Loucy (cell line): ENCODE results near the gene PPFIA4.

Experiments
- H2AFZ ChIP-seq: fragments of 200-600 bp; sonication (generic); 2 replicates; pipeline ENCODE4 v1.6.0; 2016; ENCODE audit warnings: antibody characterized with exemption, mild to moderate bottlenecking, low read length, moderate library complexity
- H3F3A ChIP-seq: fragments of 200-600 bp; 2 replicates; pipeline ENCODE4 v1.6.0; 2016; ENCODE audit warnings: antibody characterized with exemption, low read depth, mild to moderate bottlenecking
- H3K27me3 ChIP-seq: fragments of 200-600 bp; sonication (generic); 2 replicates; pipeline ENCODE4 v1.6.1; 2014; ENCODE audit warnings: low read length, mild to moderate bottlenecking; ENCODE audit not compliant: insufficient read depth, poor library complexity, severe bottlenecking
- H3K36me3 ChIP-seq: fragments of 200-600 bp; sonication (generic); 2 replicates; pipeline ENCODE4 v1.6.1; 2016; ENCODE audit warnings: low read length; ENCODE audit not compliant: insufficient read depth
- H3K4me1 ChIP-seq: fragments of 200-600 bp; sonication (generic); 2 replicates; pipeline ENCODE4 v1.5.1; 2014; ENCODE audit warnings: low read length, mild to moderate bottlenecking; ENCODE audit not compliant: insufficient read depth, poor library complexity, severe bottlenecking
- H3K4me2 ChIP-seq: fragments of 200-600 bp; sonication (generic); 2 replicates; pipeline ENCODE4 v1.6.0; 2014; ENCODE audit warnings: antibody characterized with exemption, low read length, low read depth, mild to moderate bottlenecking; ENCODE audit not compliant: poor library complexity, severe bottlenecking
- H3K4me3 ChIP-seq: fragments of 200-600 bp; sonication (generic); 2 replicates; pipeline ENCODE4 v1.5.1; 2014; ENCODE audit warnings: low read length, mild to moderate bottlenecking, mixed read lengths; ENCODE audit not compliant: poor library complexity, severe bottlenecking
- H3K79me2 ChIP-seq: fragments of 200-600 bp; sonication (generic); 2 replicates; pipeline ENCODE4 v1.6.1; 2014; ENCODE audit warnings: low read length; ENCODE audit not compliant: insufficient read depth
- H3K9ac ChIP-seq: fragments of 200-600 bp; sonication (generic); 2 replicates; pipeline ENCODE4 v1.6.0; 2014; ENCODE audit warnings: mild to moderate bottlenecking, low read depth, low read length, moderate library complexity; ENCODE audit not compliant: poor library complexity, severe bottlenecking
- H3K9me2 ChIP-seq: fragments of 200-600 bp; sonication (generic); replicated peaks from 2 replicates; pipeline ENCODE4 v1.6.1; 2016; ENCODE audit warnings: low read depth, low read length, mixed read lengths
- H3K9me3 ChIP-seq: fragments of 200-600 bp; sonication (generic); 2 replicates; pipeline ENCODE4 v1.6.1; 2014; ENCODE audit warnings: mild to moderate bottlenecking, antibody characterized with exemption, low read length, low read depth; ENCODE audit not compliant: insufficient read depth
- H4K20me1 ChIP-seq: fragments of 200-600 bp; sonication (generic); 2 replicates; pipeline ENCODE4 v1.6.0; 2014; ENCODE audit warnings: antibody characterized with exemption, low read length, mild to moderate bottlenecking; ENCODE audit not compliant: insufficient read depth, poor library complexity, severe bottlenecking
- EZH2phosphoT487 ChIP-seq: fragments of 200-600 bp; IDR thresholded peaks from 2 replicates; pipeline ENCODE4 v1.6.1; 2018; ENCODE audit warnings: antibody characterized with exemption, mild to moderate bottlenecking, moderate library complexity, borderline replicate concordance
- TF ChIP-seq, protein P1 (sequence below): fragments of 200-600 bp; sonication (generic); conservative IDR thresholded peaks from 2 replicates; pipeline ENCODE4 v1.5.1; 2014; ENCODE audit warnings: mild to moderate bottlenecking, antibody characterized with exemption, low read length

PPFIA4 gene

DNA sequence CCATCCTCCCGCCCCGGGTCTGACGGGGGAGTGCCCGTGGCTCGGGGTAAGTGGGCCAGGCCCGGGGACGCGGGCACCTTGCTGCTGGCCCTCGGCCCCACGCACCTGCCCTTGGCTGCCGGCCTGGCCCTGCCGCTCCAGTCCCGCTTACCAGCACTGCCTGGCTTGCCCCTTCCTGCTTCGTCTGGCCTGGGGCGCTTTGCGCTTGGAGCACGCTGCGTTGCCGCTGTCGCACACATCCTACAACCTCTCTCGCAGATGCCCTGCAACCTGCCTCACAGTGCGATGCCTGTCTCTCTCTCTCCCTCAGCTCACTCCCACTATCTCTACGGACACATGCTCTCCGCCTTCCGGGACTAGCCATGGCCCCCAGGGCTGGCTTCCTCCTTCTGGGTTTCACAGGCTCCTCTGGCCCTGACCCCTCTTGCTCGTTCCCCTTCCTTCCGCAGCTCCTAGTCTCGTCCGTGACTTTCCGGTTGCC, 49.8 kb downstream of the PPFIA4 start:
- H3K27me3 ChIP-seq: no peaks in the 10 kb centered on the region
- H3K4me1 ChIP-seq: no peaks in the 10 kb centered on the region
- TF ChIP-seq, protein P1, sequence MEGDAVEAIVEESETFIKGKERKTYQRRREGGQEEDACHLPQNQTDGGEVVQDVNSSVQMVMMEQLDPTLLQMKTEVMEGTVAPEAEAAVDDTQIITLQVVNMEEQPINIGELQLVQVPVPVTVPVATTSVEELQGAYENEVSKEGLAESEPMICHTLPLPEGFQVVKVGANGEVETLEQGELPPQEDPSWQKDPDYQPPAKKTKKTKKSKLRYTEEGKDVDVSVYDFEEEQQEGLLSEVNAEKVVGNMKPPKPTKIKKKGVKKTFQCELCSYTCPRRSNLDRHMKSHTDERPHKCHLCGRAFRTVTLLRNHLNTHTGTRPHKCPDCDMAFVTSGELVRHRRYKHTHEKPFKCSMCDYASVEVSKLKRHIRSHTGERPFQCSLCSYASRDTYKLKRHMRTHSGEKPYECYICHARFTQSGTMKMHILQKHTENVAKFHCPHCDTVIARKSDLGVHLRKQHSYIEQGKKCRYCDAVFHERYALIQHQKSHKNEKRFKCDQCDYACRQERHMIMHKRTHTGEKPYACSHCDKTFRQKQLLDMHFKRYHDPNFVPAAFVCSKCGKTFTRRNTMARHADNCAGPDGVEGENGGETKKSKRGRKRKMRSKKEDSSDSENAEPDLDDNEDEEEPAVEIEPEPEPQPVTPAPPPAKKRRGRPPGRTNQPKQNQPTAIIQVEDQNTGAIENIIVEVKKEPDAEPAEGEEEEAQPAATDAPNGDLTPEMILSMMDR: no peak
- no peak for TF ChIP-seq EZH2phosphoT487
- H4K20me1 ChIP-seq: no peaks in the 10 kb centered on the region
- H3K4me2 ChIP-seq: no peak overlapping the region
- H3K36me3 ChIP-seq: no peaks in the 10 kb centered on the region
- H3K9me3 ChIP-seq: no peaks in the 10 kb centered on the region
- H3K4me3 ChIP-seq: no peak overlapping the region
- no peaks in the 10 kb centered on the region for H3F3A ChIP-seq
- H3K9ac ChIP-seq: no peak overlapping the region
- H3K79me2 ChIP-seq: no peaks in the 10 kb centered on the region
- no peaks in the 10 kb centered on the region for H3K9me2 ChIP-seq
- H2AFZ ChIP-seq: no peak overlapping the region

DNA sequence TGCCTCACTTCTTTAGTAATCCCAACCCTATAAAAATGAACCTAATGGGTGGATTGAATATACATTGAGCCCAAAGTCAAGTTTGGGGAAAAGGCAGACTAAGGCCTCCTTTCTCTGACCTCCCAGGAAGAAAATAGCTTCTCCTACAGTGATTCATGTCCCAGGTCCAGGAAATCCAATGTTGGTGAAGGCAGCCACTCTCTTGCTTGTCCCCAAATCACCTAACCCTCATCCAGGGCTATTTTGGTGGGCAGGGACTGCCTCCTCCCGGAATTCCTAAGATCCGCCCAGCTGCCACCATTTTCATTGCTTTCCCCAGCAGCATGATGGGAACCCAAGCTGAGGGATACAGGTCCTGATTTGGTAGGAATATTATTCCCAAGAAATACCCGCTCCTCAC, 51.1 kb downstream of the PPFIA4 start:
- no peak overlapping the region for H3K4me2 ChIP-seq
- TF ChIP-seq, protein P1: no peak
- no peak for TF ChIP-seq EZH2phosphoT487
- H3K36me3 ChIP-seq: no peaks in the 10 kb centered on the region
- H3K27me3 ChIP-seq: no peaks in the 10 kb centered on the region
- no peaks in the 10 kb centered on the region for H3K4me1 ChIP-seq
- no peak overlapping the region for H3K4me3 ChIP-seq
- no peak overlapping the region for H3K9ac ChIP-seq
- H3K79me2 ChIP-seq: no peaks in the 10 kb centered on the region
- no peaks in the 10 kb centered on the region for H4K20me1 ChIP-seq
- H3F3A ChIP-seq: no peaks in the 10 kb centered on the region
- H3K9me3 ChIP-seq: no peaks in the 10 kb centered on the region
- no peak overlapping the region for H2AFZ ChIP-seq
- no peaks in the 10 kb centered on the region for H3K9me2 ChIP-seq

DNA sequence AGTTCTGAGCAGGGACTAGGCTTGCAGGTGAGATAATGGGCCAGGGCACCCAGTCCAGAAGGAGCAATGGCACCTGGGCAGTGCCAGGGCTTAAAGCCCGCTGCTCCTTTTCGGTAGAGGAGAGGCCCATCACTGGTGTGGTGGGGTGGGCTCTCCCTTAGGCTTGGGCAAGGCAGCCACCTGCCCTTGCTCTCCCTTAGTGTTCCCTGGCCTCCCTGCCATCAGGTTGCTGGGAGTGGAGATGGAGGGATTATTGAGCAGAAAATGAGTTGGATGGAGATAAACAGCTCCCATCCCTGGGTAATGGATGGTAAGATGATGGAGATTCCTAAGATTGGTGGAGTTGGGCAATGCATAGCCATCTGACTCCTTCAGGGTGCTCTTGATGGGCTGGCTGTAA, 51.7 kb downstream of the PPFIA4 start:
- H3K4me2 ChIP-seq: no peak overlapping the region

More for the DNA sequence above, 51.7 kb downstream of the PPFIA4 start:
- H3K36me3 ChIP-seq: no peaks in the 10 kb centered on the region
- H3F3A ChIP-seq: no peaks in the 10 kb centered on the region
- H3K79me2 ChIP-seq: no peaks in the 10 kb centered on the region
- H3K9ac ChIP-seq: no peak overlapping the region
- no peaks in the 10 kb centered on the region for H3K27me3 ChIP-seq
- no peaks in the 10 kb centered on the region for H4K20me1 ChIP-seq
- no peaks in the 10 kb centered on the region for H3K9me3 ChIP-seq
- TF ChIP-seq, protein P1: no peak
- TF ChIP-seq EZH2phosphoT487: no peak
- no peaks in the 10 kb centered on the region for H3K4me1 ChIP-seq
- no peaks in the 10 kb centered on the region for H3K9me2 ChIP-seq
- H2AFZ ChIP-seq: no peak overlapping the region
- H3K4me3 ChIP-seq: no peak overlapping the region
